NCI-H345 treated with DMSO at 0.1 percent for 48 hours (cell line): ENCODE data around the gene EXD3.
A peak's percentile ranks its signal among the peaks of the same experiment; 100 is the strongest.
"Not testable (repeated sequence)": the region's sequence is repeated elsewhere in the genome, so short reads cannot be mapped to it uniquely, and the experiment has no call there.

Experiments
- DNase-seq: peaks from one replicate; lab custom pipeline; 2025; ENCODE audit not compliant: unreplicated experiment; lab: John Stamatoyannopoulos, UW

The EXD3 gene

GRCh38 chr9:137422604-137423513 lies at the start of gene EXD3, which contains the start of gene NOXA1:
Gene EXD3 (minus strand): TSS chr9:137423162. CDS start chr9:137395357, 27,805 bp downstream.
Gene NOXA1 (plus strand): TSS chr9:137423393. CDS start chr9:137423530, 137 bp downstream.
- peak; percentile 76 for DNase-seq

- no peak for DNase-seq
Observed at GRCh38 chr9:137470785-137471184, 47.8 kb upstream of the EXD3 start.

- DNase-seq, result no peak
Observed at GRCh38 chr9:137467896-137468295, 44.9 kb upstream of the EXD3 start.

- no peak for DNase-seq
Observed at GRCh38 chr9:137467161-137467581, 44.2 kb upstream of the EXD3 start.

GRCh38 chr9:137466389-137467085 lies 43.6 kb upstream of the EXD3 start:
- not testable (repeated sequence) for DNase-seq

GRCh38 chr9:137465720-137466388 lies 42.9 kb upstream of the EXD3 start:
- no peak for DNase-seq

- DNase-seq, result no peak
Observed at GRCh38 chr9:137465000-137465719, 42.2 kb upstream of the EXD3 start.

- DNase-seq, result no peak
Observed at GRCh38 chr9:137464291-137464999, 41.5 kb upstream of the EXD3 start.

- no peak for DNase-seq
Observed at GRCh38 chr9:137463931-137464290, 40.9 kb upstream of the EXD3 start.

- DNase-seq, result no peak
Observed at GRCh38 chr9:137462986-137463930, 40.3 kb upstream of the EXD3 start.

GRCh38 chr9:137462396-137462985 lies 39.5 kb upstream of the EXD3 start:
- no peak for DNase-seq

- DNase-seq, result no peak
Observed at GRCh38 chr9:137461663-137462395, 38.9 kb upstream of the EXD3 start.

- DNase-seq, result no peak
Observed at GRCh38 chr9:137461316-137461662, 38.3 kb upstream of the EXD3 start.

- no peak for DNase-seq
Observed at GRCh38 chr9:137460363-137461315, 37.7 kb upstream of the EXD3 start.

- DNase-seq, result no peak
Observed at GRCh38 chr9:137459601-137460362, 36.8 kb upstream of the EXD3 start.

- peak; percentile 80 for DNase-seq
Observed at GRCh38 chr9:137459152-137459600, 36.2 kb upstream of the EXD3 start, which contains the start of gene NSMF. Gene NSMF (minus strand): TSS chr9:137459334. CDS start chr9:137459102, 232 bp downstream.
